Hepatocyte (in vitro differentiated cells): Measurements from ENCODE around the gene RABAC1. TPM values are rescaled to one million over a fixed set of nuclear protein-coding genes. Genes with fewer than 3 reads are reported as not detected.

Experiments
- DNase-seq: peaks from one replicate; pipeline ENCODE4 v3.0.0-alpha.2; 2016; ENCODE audit warnings: low spot score
- H2AFZ ChIP-seq: fragments of 200-600 bp; sonication (generic); 2 replicates; pipeline ENCODE4 v1.6.0; 2016; ENCODE audit warnings: antibody characterized with exemption, mild to moderate bottlenecking
- H3K27ac ChIP-seq: fragments of 200-600 bp; sonication (generic); 2 replicates; pipeline ENCODE4 v1.5.1; 2016; ENCODE audit warnings: mild to moderate bottlenecking
- H3K27me3 ChIP-seq: fragments of 200-600 bp; sonication (generic); 2 replicates; pipeline ENCODE4 v1.6.1; 2016
- H3K36me3 ChIP-seq: fragments of 200-600 bp; sonication (generic); replicated peaks from 2 replicates; pipeline ENCODE4 v1.5.1; 2016; ENCODE audit warnings: low read depth; ENCODE audit not compliant: insufficient read depth
- H3K4me1 ChIP-seq: fragments of 200-600 bp; sonication (generic); 2 replicates; pipeline ENCODE4 v1.5.1; 2016; ENCODE audit warnings: mild to moderate bottlenecking, moderate library complexity; ENCODE audit not compliant: insufficient read depth
- H3K4me2 ChIP-seq: fragments of 200-600 bp; sonication (generic); 2 replicates; pipeline ENCODE4 v1.6.0; 2016
- H3K4me3 ChIP-seq: fragments of 200-600 bp; sonication (generic); 2 replicates; pipeline ENCODE4 v1.5.1; 2016; ENCODE audit warnings: mild to moderate bottlenecking
- H3K79me2 ChIP-seq: fragments of 200-600 bp; sonication (generic); 2 replicates; pipeline ENCODE4 v1.6.0; 2017; ENCODE audit warnings: mild to moderate bottlenecking
- H3K9me2 ChIP-seq: fragments of 200-600 bp; sonication (generic); replicated peaks from 2 replicates; pipeline ENCODE4 v1.6.0; 2017; ENCODE audit warnings: mild to moderate bottlenecking; ENCODE audit not compliant: insufficient read depth
- H3K9me3 ChIP-seq: fragments of 200-600 bp; sonication (generic); 2 replicates; pipeline ENCODE4 v1.5.1; 2016; ENCODE audit warnings: low read depth, mild to moderate bottlenecking
- H4K20me1 ChIP-seq: fragments of 200-600 bp; sonication (generic); 2 replicates; pipeline ENCODE4 v1.6.0; 2016; ENCODE audit warnings: mild to moderate bottlenecking; ENCODE audit not compliant: insufficient read depth, poor library complexity, severe bottlenecking
- EZH2 ChIP-seq: fragments of 200-600 bp; sonication (generic); IDR thresholded peaks from 2 replicates; pipeline ENCODE4 v1.6.1; 2016; ENCODE audit warnings: antibody characterized with exemption, mild to moderate bottlenecking, borderline replicate concordance
- EZH2phosphoT487 ChIP-seq: fragments of 200-600 bp; sonication (generic); IDR thresholded peaks from one replicate; pipeline ENCODE4 v1.6.1; 2018; ENCODE audit warnings: antibody characterized with exemption, mild to moderate bottlenecking, low read depth, moderate library complexity; ENCODE audit not compliant: unreplicated experiment, severe bottlenecking
- WGBS: methylation state at CpG from one replicate; pipeline ENCODE4 v1.1.6; 2016; ENCODE audit warnings: low lambda C conversion rate; ENCODE audit errors: missing lambda C conversion rate; 5-methylcytosine and 5-hydroxymethylcytosine counted together
- polyA plus RNA-seq: library from polyadenylated mRNA; unstranded; fragments of >200 nt; fragmentation: Nextera tagmentation; extraction: Ambion mirVana; gene quantifications from 2 replicates; pipeline ENCODE4 v1.2.1, GENCODE V29; 2016
- total RNA-seq: library from RNA; depleted of rRNA; stranded (reverse); fragments of >200 nt; gene quantifications from 2 replicates; pipeline ENCODE4 v1.2.3, GENCODE V29; 2014
- TF ChIP-seq, protein P1 (sequence below): fragments of 200-600 bp; sonication (generic); IDR thresholded peaks from 2 replicates; pipeline ENCODE4 v1.5.1; 2016; ENCODE audit warnings: antibody characterized with exemption, mild to moderate bottlenecking; ENCODE audit not compliant: poor library complexity

Gene RABAC1
- total and polyA plus RNA-seq, 2 experiments from 2014 or later: 203 to 395 TPM

DNA sequence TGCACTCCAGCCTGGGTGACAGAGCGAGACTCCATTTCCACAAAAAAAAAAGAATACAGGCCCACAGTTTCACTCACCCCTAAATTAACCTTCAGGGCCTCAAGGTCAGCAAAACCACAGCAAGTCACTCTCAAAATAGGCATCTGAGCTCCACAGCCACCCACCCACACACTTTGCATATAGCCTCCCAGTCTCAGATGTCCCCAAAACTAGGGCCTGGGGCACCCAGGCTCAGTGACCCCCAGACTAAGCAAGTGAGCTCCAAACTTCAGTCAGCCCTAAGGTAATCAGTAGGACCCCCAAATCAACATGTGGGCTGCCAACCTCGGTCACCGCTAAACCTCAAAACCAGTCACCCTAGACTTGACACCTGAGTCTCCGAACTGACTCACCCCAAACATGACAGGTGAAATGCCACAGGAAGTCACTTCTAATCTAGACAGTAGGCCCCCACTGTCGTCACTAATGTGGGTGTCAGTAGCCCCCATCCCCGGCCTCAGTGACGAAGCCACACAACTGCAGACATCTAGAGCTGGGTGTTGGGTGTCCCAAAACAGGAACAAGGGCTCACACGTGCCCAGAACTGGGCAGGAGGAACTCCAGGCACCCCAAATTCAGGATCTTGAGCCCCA lies 13.9 kb downstream of the RABAC1 start:
- no peaks in the 10 kb centered on the region for H3K9me2 ChIP-seq
- H2AFZ ChIP-seq: no peak overlapping the region
- 93% methylated on average over 8 of the region's 8 CpGs for WGBS
- no peak overlapping the region for H3K4me2 ChIP-seq
- no peaks in the 10 kb centered on the region for H3K4me1 ChIP-seq
- no peak for DNase-seq
- H3K27me3 ChIP-seq: peaks cover 11% of the 10 kb centered on the region
- H3K36me3 ChIP-seq: no peaks in the 10 kb centered on the region
- H4K20me1 ChIP-seq: no peaks in the 10 kb centered on the region
- no peaks in the 10 kb centered on the region for H3K9me3 ChIP-seq
- no peaks in the 10 kb centered on the region for H3K79me2 ChIP-seq
- no peak overlapping the region for H3K27ac ChIP-seq
- TF ChIP-seq EZH2: no peak
- no peak for TF ChIP-seq EZH2phosphoT487
- TF ChIP-seq, protein P1, sequence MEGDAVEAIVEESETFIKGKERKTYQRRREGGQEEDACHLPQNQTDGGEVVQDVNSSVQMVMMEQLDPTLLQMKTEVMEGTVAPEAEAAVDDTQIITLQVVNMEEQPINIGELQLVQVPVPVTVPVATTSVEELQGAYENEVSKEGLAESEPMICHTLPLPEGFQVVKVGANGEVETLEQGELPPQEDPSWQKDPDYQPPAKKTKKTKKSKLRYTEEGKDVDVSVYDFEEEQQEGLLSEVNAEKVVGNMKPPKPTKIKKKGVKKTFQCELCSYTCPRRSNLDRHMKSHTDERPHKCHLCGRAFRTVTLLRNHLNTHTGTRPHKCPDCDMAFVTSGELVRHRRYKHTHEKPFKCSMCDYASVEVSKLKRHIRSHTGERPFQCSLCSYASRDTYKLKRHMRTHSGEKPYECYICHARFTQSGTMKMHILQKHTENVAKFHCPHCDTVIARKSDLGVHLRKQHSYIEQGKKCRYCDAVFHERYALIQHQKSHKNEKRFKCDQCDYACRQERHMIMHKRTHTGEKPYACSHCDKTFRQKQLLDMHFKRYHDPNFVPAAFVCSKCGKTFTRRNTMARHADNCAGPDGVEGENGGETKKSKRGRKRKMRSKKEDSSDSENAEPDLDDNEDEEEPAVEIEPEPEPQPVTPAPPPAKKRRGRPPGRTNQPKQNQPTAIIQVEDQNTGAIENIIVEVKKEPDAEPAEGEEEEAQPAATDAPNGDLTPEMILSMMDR: no peak
- H3K4me3 ChIP-seq: no peak overlapping the region

DNA sequence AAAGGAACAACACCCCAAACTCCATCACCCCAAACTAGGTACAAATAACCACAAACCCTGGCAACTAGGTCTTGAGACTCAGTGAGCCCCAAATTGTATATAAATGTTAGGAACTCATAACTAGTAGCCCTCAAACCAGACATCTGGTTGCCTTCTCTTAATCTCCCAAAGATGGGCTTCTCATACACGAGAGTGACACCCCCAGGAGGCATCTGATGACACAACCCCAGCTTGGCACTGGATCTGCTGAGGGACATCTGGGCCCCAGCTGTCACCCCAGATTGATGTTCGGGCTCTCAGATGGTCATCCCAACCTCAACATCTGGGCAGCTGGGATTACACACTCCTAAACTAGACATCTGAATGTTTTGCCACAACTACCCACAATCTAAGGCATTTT lies 14.8 kb downstream of the RABAC1 start:
- Histone ChIP-seq H3K9me3 (no peaks in the 10 kb centered on the region), H3K9me2 (no peaks in the 10 kb centered on the region), H2AFZ (no peak overlapping the region), H3K79me2 (no peaks in the 10 kb centered on the region), H3K4me1 (no peaks in the 10 kb centered on the region), H3K27ac (no peak overlapping the region), H3K27me3 (peaks cover 15% of the 10 kb centered on the region), H3K4me3 (no peak overlapping the region), H3K4me2 (no peak overlapping the region), H4K20me1 (no peaks in the 10 kb centered on the region), H3K36me3 (no peaks in the 10 kb centered on the region)
- no peak for TF ChIP-seq EZH2phosphoT487
- no peak for TF ChIP-seq EZH2
- TF ChIP-seq, protein P1: no peak
- no peak for DNase-seq
- WGBS: 65% methylated on average over 2 of the region's 2 CpGs

DNA sequence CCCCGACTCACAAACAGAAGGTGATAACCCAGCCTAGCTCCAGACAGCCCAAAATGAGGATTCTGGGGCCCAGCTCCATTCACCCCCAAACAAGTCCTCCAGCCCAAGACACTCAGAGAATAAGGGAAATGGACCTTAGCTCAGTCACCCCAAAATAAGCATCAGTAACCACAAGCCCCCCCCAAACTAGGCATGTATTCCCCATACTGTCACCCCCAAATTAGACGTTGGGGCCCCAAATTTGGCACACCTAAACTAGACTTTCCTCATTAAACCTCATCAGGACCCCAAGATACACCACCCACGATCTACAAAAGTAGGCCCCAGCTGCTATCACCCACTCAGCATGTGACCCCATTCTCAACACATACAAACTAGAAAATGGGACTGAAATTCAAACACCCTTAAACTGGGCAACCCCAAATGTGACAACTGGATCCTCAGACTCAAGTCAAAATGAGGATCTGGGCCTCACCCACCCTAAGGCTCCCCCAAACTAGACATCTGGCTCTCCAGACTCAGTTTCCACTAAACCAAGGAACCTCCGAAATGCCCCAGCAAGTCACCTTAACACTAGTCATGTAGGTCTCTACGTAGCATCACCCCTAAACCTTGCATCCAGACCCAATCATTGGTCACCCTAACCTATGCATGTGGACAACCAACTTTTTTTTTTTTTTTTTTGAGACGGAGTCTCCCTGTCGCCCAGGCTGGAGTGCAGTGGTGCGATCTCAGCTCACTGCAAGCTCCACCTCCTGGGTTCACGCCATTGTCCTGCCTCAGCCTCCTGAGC lies 17.5 kb downstream of the RABAC1 start:
- DNase-seq: no peak
- no peak overlapping the region for H3K4me3 ChIP-seq
- H3K4me2 ChIP-seq: no peak overlapping the region
- H3K79me2 ChIP-seq: no peaks in the 10 kb centered on the region
- no peak overlapping the region for H2AFZ ChIP-seq
- no peaks in the 10 kb centered on the region for H3K9me2 ChIP-seq
- H3K9me3 ChIP-seq: no peaks in the 10 kb centered on the region
- H3K27me3 ChIP-seq: peaks cover 26% of the 10 kb centered on the region
- H3K27ac ChIP-seq: no peak overlapping the region
- H3K36me3 ChIP-seq: no peaks in the 10 kb centered on the region
- 94% methylated on average over 7 of the region's 9 CpGs for WGBS
- no peaks in the 10 kb centered on the region for H4K20me1 ChIP-seq
- TF ChIP-seq, protein P1: no peak
- TF ChIP-seq EZH2phosphoT487 (no peak), EZH2 (no peak)
- no peaks in the 10 kb centered on the region for H3K4me1 ChIP-seq
